GM10266 (cell line): ENCODE measurements around the gene PRCP.

Experiments
- DNase-seq: peaks from one replicate; pipeline ENCODE4 v3.0.0; 2012; ENCODE audit errors: extremely low spot score
- CTCF ChIP-seq: IDR thresholded peaks from 2 replicates; pipeline ENCODE4 v1.5.1; 2012; ENCODE audit warnings: mild to moderate bottlenecking, low read depth; ENCODE audit not compliant: control insufficient read depth, insufficient read depth; ENCODE audit errors: missing control alignments

The PRCP gene

DNA sequence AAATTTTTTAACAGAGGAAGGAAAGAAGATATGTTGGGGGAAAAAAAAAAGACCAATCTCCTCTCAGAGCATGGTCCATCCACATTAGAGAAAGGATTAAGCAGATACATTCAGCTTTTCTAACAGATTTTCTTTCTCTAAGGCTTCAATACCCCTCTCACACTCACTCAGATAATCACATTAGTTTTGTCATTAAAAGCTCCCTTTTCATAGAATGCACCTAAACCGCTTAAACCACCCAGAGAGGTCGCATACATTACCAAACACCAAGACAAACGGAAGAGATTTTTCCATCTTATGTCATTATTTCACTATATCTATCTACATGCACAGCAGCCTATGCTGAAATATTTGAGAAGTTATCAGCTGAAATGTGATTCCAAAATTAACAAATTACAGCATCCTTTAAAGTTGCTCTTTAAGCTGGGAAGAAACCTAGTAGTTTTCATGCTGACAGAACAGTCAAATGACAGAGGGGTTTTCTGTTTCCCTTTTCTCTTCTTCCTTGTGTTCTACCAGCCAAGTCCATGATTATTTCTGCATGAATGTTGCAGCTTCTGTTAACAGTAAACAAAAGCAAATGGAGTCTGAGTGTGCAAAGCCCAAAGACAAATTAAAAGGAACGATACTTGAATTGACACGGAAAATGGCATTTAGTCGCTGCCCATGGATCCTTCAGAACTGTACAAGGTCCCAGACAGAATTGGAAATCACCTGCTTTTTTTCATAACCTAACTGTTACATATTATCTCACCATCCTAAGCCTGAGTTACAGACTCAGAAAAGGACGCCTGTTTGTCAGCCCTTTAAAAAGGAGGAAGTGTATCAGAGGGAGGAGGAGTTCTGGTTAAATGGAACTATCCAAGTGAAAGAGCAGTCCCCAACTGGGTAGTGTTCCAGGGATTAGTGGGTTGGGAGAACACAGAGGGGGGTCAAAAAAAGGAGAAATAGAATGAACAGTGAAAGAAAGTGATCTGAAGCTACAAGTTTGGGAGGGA, 54.6 kb downstream of the PRCP start:
- DNase-seq = no peak

DNA sequence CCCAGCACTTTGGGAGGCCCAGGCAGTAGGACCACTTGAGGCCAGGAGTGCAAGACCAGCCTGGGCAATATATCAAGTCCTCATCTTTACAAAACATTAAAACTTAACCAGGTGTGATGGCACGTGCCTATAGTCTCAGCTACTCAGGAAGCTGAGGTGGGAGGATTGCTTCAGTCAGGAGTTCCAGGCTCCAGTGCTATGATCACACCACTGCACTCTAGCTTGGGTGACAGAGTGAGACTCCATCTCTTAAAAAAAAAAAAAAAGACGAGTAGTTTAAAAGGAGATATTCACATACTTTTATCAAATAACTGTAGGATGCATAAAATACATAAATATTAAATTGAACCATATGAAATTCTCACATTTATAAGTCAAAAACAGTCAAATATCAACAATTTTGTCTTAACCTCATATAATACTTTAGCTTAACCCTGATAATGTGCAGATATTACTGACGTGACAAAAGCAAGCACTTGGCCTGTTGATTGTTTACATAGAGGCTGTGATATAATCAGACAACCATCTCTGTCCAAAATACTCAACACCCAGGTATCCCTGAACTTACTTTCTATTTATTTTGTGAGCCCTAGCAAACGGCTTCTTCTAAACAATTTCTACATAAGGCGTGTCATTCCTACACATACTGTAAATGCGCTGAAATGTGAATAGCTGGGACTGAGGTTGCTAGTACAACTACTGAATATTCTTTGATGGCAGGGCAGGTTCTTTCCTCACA, 57.0 kb downstream of the PRCP start:
- TF ChIP-seq CTCF = no peak
- DNase-seq = no peak

More for the DNA sequence above, 54.6 kb downstream of the PRCP start:
- TF ChIP-seq CTCF = no peak

GRCh38 chr11:82842019-82842418, 58.2 kb downstream of the PRCP start:
- DNase-seq = no peak
- no peak for TF ChIP-seq CTCF

DNA sequence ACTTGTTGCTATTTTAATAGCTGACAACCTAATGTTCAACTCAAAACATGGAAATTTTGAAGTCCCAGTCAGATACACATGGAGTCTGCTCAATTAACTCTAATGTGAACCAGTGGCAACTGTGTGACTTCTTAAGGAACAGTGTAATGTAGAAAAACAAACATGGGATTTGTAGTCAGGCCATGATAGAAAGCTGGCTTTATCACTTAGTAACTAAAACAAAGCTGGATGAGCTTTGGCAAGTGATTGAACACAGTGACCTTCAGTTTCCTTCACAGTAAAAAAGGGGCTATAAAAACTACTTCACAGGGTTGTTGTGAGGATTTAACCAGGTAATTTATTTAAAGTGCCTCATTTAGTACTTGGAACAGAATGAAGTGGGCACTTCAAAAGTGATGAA, 62.6 kb downstream of the PRCP start:
- DNase-seq = no peak
- no peak for TF ChIP-seq CTCF

GRCh38 chr11:82832983-82833382, 67.2 kb downstream of the PRCP start:
- no peak for TF ChIP-seq CTCF
- DNase-seq = no peak

GRCh38 chr11:82831364-82831763, 68.9 kb downstream of the PRCP start:
- TF ChIP-seq CTCF = no peak
- DNase-seq = no peak
